H9 (cell line): ENCODE data around the gene TMTC2. TPM values are rescaled to one million over a fixed set of nuclear protein-coding genes. Genes with fewer than 3 reads are reported as not detected.

ENCODE experiments used
- DNase-seq: peaks from one replicate; pipeline ENCODE4 v3.0.0-alpha.2; 2017
- H2AFZ ChIP-seq: one replicate; pipeline ENCODE4 v1.6.1; 2013; ENCODE audit warnings: mild to moderate bottlenecking, low read length, control low read depth, moderate library complexity
- H2AK5ac ChIP-seq: 2 replicates; pipeline ENCODE4 v1.6.1; 2013; ENCODE audit warnings: low read length, control low read depth, mixed read lengths; ENCODE audit not compliant: insufficient read length
- H2BK120ac ChIP-seq: one replicate; pipeline ENCODE4 v1.6.1; 2013; ENCODE audit warnings: low read depth, mild to moderate bottlenecking, low read length, control low read depth, inconsistent platforms; ENCODE audit not compliant: poor library complexity, severe bottlenecking
- H2BK12ac ChIP-seq: 2 replicates; pipeline ENCODE4 v1.6.1; 2013; ENCODE audit warnings: low read length, control low read depth, mixed read lengths, low read depth; ENCODE audit not compliant: insufficient read length
- H2BK15ac ChIP-seq: 2 replicates; pipeline ENCODE4 v1.6.1; 2013; ENCODE audit warnings: low read depth, low read length, control low read depth
- H2BK20ac ChIP-seq: one replicate; pipeline ENCODE4 v1.6.1; 2013; ENCODE audit warnings: low read depth, mild to moderate bottlenecking, low read length, control low read depth, inconsistent platforms; ENCODE audit not compliant: poor library complexity, severe bottlenecking
- H2BK5ac ChIP-seq: 2 replicates; pipeline ENCODE4 v1.6.1; 2013; ENCODE audit warnings: low read length, control low read depth, mixed read lengths; ENCODE audit not compliant: insufficient read length
- H3K14ac ChIP-seq: 2 replicates; pipeline ENCODE4 v1.6.1; 2013; ENCODE audit warnings: low read length, control low read depth; ENCODE audit not compliant: insufficient read depth
- H3K18ac ChIP-seq: 2 replicates; pipeline ENCODE4 v1.6.1; 2013; ENCODE audit warnings: low read depth, mild to moderate bottlenecking, mixed read lengths, low read length, control low read depth; ENCODE audit not compliant: insufficient read length
- H3K23ac ChIP-seq: 2 replicates; pipeline ENCODE4 v1.6.1; 2013; ENCODE audit warnings: low read length, control low read depth, mixed read lengths, low read depth; ENCODE audit not compliant: insufficient read length
- H3K23me2 ChIP-seq: 2 replicates; pipeline ENCODE4 v1.6.1; 2013; ENCODE audit warnings: low read depth, mild to moderate bottlenecking, mixed read lengths, low read length, control low read depth; ENCODE audit not compliant: insufficient read length, poor library complexity, severe bottlenecking
- H3K27ac ChIP-seq: 2 replicates; pipeline ENCODE4 v1.5.1; 2013; ENCODE audit warnings: low read length, control low read depth, mixed read lengths, low read depth; ENCODE audit not compliant: insufficient read length
- H3K27me3 ChIP-seq: 2 replicates; pipeline ENCODE4 v1.6.1; 2013; ENCODE audit warnings: low read length, control low read depth, inconsistent platforms; ENCODE audit not compliant: insufficient read depth
- H3K4ac ChIP-seq: 2 replicates; pipeline ENCODE4 v1.6.1; 2013; ENCODE audit warnings: low read depth, mild to moderate bottlenecking, control low read depth, inconsistent platforms, low read length, moderate library complexity
- H3K4me1 ChIP-seq: 2 replicates; pipeline ENCODE4 v1.6.1; 2013; ENCODE audit warnings: low read length, control low read depth, inconsistent platforms; ENCODE audit not compliant: insufficient read depth
- H3K4me2 ChIP-seq: 2 replicates; pipeline ENCODE4 v1.6.1; 2013; ENCODE audit warnings: low read length, control low read depth, mixed read lengths; ENCODE audit not compliant: insufficient read length, insufficient read depth
- H3K56ac ChIP-seq: 2 replicates; pipeline ENCODE4 v1.6.1; 2013; ENCODE audit warnings: low read depth, mild to moderate bottlenecking, mixed read lengths, low read length, control low read depth; ENCODE audit not compliant: insufficient read length
- H3K79me1 ChIP-seq: 2 replicates; pipeline ENCODE4 v1.6.1; 2013; ENCODE audit warnings: low read depth, mild to moderate bottlenecking, moderate library complexity, low read length, control low read depth, inconsistent platforms; ENCODE audit not compliant: insufficient read depth, poor library complexity, severe bottlenecking
- H3K79me2 ChIP-seq: 2 replicates; pipeline ENCODE4 v1.6.1; 2013; ENCODE audit warnings: low read length, control low read depth, inconsistent platforms; ENCODE audit not compliant: insufficient read depth
- H3K9ac ChIP-seq: 2 replicates; pipeline ENCODE4 v1.6.1; 2013; ENCODE audit warnings: low read length, control low read depth, mixed read lengths; ENCODE audit not compliant: insufficient read length; ENCODE audit errors: extremely low read depth
- H3K9me3 ChIP-seq: one replicate; pipeline ENCODE4 v1.6.1; 2013; ENCODE audit warnings: low read depth, low read length, inconsistent platforms; ENCODE audit not compliant: control insufficient read depth
- H3T11ph ChIP-seq: one replicate; pipeline ENCODE4 v1.6.1; 2013; ENCODE audit warnings: mild to moderate bottlenecking, low read length, control low read depth, inconsistent platforms
- H4K20me1 ChIP-seq: one replicate; pipeline ENCODE4 v1.6.1; 2013; ENCODE audit not compliant: control insufficient read depth, insufficient read length, insufficient read depth
- H4K5ac ChIP-seq: 2 replicates; pipeline ENCODE4 v1.6.1; 2013; ENCODE audit warnings: low read depth, mild to moderate bottlenecking, mixed read lengths, low read length, control low read depth; ENCODE audit not compliant: insufficient read length
- H4K8ac ChIP-seq: replicated peaks from 2 replicates; pipeline ENCODE4 v1.6.1; 2013; ENCODE audit warnings: low read length, control low read depth, mixed read lengths, low read depth; ENCODE audit not compliant: insufficient read length
- H4K91ac ChIP-seq: 2 replicates; pipeline ENCODE4 v1.6.1; 2013; ENCODE audit warnings: low read depth, mild to moderate bottlenecking, moderate library complexity, mixed read lengths, low read length, control low read depth; ENCODE audit not compliant: insufficient read length
- H3K27ac Mint-ChIP-seq, 3 experiments: 2 replicates in 2 of 3; 3 replicates in 1 of 3; pipeline ENCODE4 v1.8.0; 2020 to 2021; ENCODE audit warnings: mixed read lengths in 3 of 3, mild to moderate bottlenecking in 1 of 3, moderate library complexity in 1 of 3
- H3K27me3 Mint-ChIP-seq: 2 replicates; pipeline ENCODE4 v1.8.0; 2021; ENCODE audit warnings: low read depth, mild to moderate bottlenecking, moderate library complexity, mixed read lengths
- H3K36me3 Mint-ChIP-seq, 3 experiments: 2 replicates in 2 of 3; 3 replicates in 1 of 3; pipeline ENCODE4 v1.8.0; 2020 to 2021; ENCODE audit warnings: low read depth in 3 of 3, mixed read lengths in 3 of 3; ENCODE audit not compliant: insufficient read depth in 1 of 3
- H3K4me1 Mint-ChIP-seq, 2 experiments: 2 replicates each; pipeline ENCODE4 v1.8.0; 2020; ENCODE audit warnings: mixed read lengths in 2 of 2
- H3K4me3 Mint-ChIP-seq, 2 experiments: 2 replicates in 1 of 2; 3 replicates in 1 of 2; pipeline ENCODE4 v1.8.0; 2020 to 2021; ENCODE audit warnings: mild to moderate bottlenecking in 2 of 2, mixed read lengths in 2 of 2, moderate library complexity in 1 of 2
- H3K9me3 Mint-ChIP-seq, 2 experiments: 2 replicates in 1 of 2; 3 replicates in 1 of 2; pipeline ENCODE4 v1.8.0; 2020; ENCODE audit warnings: mild to moderate bottlenecking in 2 of 2, mixed read lengths in 2 of 2, moderate library complexity in 1 of 2
- WGBS: extraction: QIAGEN DNeasy Blood & Tissue Kit; methylation state at CpG from one replicate; pipeline ENCODE4 v1.1.7; 2013; ENCODE audit warnings: missing lambda C conversion rate, low lambda C conversion rate, mixed read lengths; ENCODE audit not compliant: insufficient read length; ENCODE audit errors: extremely low coverage; 5-methylcytosine and 5-hydroxymethylcytosine counted together
- total RNA-seq: library from RNA; stranded (reverse); gene quantifications from 2 replicates; pipeline ENCODE4 v1.2.1, GENCODE V29; 2021
- TF ChIP-seq, protein P1 (sequence below): fragments of 200-600 bp; sonication (generic); conservative IDR thresholded peaks from 3 replicates; pipeline ENCODE4 v1.8.0; 2021; ENCODE audit warnings: antibody characterized with exemption, mild to moderate bottlenecking

Gene TMTC2
- total RNA-seq, 1 experiment from 2014 or later, result 3.1 TPM

DNA sequence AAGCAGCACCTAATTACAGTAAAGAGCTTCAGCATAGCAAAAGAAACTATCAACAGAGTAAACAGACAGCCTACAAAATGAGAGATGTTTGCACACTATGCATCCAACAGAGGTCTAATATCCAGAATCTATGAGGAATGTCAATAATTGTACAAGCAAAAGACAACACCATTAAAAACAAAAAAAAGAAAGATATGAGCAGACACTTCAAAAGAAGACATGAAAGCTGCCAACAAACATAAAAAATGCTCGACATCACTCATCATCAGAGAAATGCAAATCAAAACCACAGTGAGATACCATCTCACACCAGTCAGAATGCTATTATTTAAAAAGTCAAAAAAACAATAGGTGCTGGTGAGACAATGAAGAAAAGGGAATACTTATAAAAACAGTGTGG is 273.1 kb downstream of the TMTC2 start:
- no peak overlapping the region for H2AK5ac ChIP-seq
- H3K9ac ChIP-seq, result no peak overlapping the region
- H4K91ac ChIP-seq, result no peak overlapping the region
- Mint-ChIP-seq H3K36me3 (no peaks in the 10 kb centered on the region; a peak in 1 of 7 replicates), H3K9me3 (no peaks in the 10 kb centered on the region), H3K4me3 (no peak overlapping the region), H3K27ac (no peak overlapping the region; a peak in 2 of 7 replicates), H3K27me3 (no peaks in the 10 kb centered on the region), H3K4me1 (peaks cover 8% of the 10 kb centered on the region in 2 experiments)
- H4K20me1 ChIP-seq, result no peaks in the 10 kb centered on the region
- no peak overlapping the region for H3K4ac ChIP-seq
- H4K8ac ChIP-seq, result no peak overlapping the region
- WGBS, result no CpG with 5 or more reads among the region's 1 CpG
- no peaks in the 10 kb centered on the region for H3K27me3 ChIP-seq
- H2BK20ac ChIP-seq, result no peak overlapping the region
- H2BK120ac ChIP-seq, result no peak overlapping the region
- no peak overlapping the region for H4K5ac ChIP-seq
- no peak overlapping the region for H3K14ac ChIP-seq
- H2BK5ac ChIP-seq, result no peak overlapping the region
- H3K4me2 ChIP-seq, result no peak overlapping the region
- no peak overlapping the region for H2BK12ac ChIP-seq
- no peaks in the 10 kb centered on the region for H3K23me2 ChIP-seq
- no peaks in the 10 kb centered on the region for H3K79me1 ChIP-seq
- H3K9me3 ChIP-seq, result no peaks in the 10 kb centered on the region
- no peak overlapping the region for H2AFZ ChIP-seq
- no peaks in the 10 kb centered on the region for H3K79me2 ChIP-seq
- TF ChIP-seq, protein P1, sequence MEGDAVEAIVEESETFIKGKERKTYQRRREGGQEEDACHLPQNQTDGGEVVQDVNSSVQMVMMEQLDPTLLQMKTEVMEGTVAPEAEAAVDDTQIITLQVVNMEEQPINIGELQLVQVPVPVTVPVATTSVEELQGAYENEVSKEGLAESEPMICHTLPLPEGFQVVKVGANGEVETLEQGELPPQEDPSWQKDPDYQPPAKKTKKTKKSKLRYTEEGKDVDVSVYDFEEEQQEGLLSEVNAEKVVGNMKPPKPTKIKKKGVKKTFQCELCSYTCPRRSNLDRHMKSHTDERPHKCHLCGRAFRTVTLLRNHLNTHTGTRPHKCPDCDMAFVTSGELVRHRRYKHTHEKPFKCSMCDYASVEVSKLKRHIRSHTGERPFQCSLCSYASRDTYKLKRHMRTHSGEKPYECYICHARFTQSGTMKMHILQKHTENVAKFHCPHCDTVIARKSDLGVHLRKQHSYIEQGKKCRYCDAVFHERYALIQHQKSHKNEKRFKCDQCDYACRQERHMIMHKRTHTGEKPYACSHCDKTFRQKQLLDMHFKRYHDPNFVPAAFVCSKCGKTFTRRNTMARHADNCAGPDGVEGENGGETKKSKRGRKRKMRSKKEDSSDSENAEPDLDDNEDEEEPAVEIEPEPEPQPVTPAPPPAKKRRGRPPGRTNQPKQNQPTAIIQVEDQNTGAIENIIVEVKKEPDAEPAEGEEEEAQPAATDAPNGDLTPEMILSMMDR, result no peak
- H2BK15ac ChIP-seq, result no peak overlapping the region
- no peak for DNase-seq
- H3K18ac ChIP-seq, result no peak overlapping the region
- H3T11ph ChIP-seq, result no peak overlapping the region
- H3K56ac ChIP-seq, result no peak overlapping the region
- H3K27ac ChIP-seq, result no peak overlapping the region
- no peak overlapping the region for H3K23ac ChIP-seq
- no peaks in the 10 kb centered on the region for H3K4me1 ChIP-seq
